GM12865 (cell line): ENCODE measurements around the gene OTOG.

ENCODE experiments used
- DNase-seq: peaks from one replicate; pipeline ENCODE4 v3.0.0; 2010; ENCODE audit warnings: low read depth
- H3K4me3 ChIP-seq: 2 replicates; pipeline ENCODE4 v1.5.1; 2011; ENCODE audit warnings: mild to moderate bottlenecking, low read depth, low read length, control low read depth
- TF ChIP-seq, protein P1 (sequence below): IDR thresholded peaks from 2 replicates; pipeline ENCODE4 v1.5.1; 2011; ENCODE audit warnings: low read length, control low read depth, low read depth, inconsistent platforms; ENCODE audit not compliant: insufficient read depth; ENCODE audit errors: missing control alignments

Gene OTOG

GRCh38 chr11:17635551-17635938 is 88.5 kb downstream of the OTOG start:
- TF ChIP-seq, protein P1, sequence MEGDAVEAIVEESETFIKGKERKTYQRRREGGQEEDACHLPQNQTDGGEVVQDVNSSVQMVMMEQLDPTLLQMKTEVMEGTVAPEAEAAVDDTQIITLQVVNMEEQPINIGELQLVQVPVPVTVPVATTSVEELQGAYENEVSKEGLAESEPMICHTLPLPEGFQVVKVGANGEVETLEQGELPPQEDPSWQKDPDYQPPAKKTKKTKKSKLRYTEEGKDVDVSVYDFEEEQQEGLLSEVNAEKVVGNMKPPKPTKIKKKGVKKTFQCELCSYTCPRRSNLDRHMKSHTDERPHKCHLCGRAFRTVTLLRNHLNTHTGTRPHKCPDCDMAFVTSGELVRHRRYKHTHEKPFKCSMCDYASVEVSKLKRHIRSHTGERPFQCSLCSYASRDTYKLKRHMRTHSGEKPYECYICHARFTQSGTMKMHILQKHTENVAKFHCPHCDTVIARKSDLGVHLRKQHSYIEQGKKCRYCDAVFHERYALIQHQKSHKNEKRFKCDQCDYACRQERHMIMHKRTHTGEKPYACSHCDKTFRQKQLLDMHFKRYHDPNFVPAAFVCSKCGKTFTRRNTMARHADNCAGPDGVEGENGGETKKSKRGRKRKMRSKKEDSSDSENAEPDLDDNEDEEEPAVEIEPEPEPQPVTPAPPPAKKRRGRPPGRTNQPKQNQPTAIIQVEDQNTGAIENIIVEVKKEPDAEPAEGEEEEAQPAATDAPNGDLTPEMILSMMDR = no peak
- no peak for DNase-seq
- no peak overlapping the region for H3K4me3 ChIP-seq

DNA sequence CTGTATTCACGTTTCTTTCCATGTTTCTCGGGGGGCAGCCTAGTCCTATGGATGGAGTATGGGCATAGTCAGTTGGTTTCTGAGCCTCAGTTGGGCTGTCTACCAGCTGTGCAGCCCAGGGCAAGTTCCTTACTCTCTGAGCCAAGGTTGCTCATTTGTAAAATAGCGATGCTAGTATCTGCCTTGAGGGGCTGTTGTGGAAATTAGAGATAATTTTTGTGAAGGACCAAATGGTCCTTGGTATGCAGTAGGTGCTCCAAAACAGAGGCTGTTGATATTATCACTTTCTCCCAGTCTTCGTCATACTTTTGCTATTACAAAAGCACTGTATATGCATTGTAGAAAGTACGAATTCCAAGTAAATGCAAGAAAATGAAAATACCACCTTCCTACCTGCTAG is 89.7 kb downstream of the OTOG start:
- DNase-seq = no peak
- no peak overlapping the region for H3K4me3 ChIP-seq
- TF ChIP-seq, protein P1 = no peak

GRCh38 chr11:17637901-17638300 is 90.8 kb downstream of the OTOG start:
- DNase-seq = no peak
- H3K4me3 ChIP-seq = no peak overlapping the region
- TF ChIP-seq, protein P1 = no peak

- no peak for DNase-seq
- H3K4me3 ChIP-seq = no peak overlapping the region
- TF ChIP-seq, protein P1 = no peak
Measured at GRCh38 chr11:17638311-17638710, 91.3 kb downstream of the OTOG start.

- H3K4me3 ChIP-seq = no peak overlapping the region
- TF ChIP-seq, protein P1 = no peak
- DNase-seq = no peak
Measured at GRCh38 chr11:17639091-17639490, 92.0 kb downstream of the OTOG start.

GRCh38 chr11:17639781-17640180 is 92.7 kb downstream of the OTOG start:
- no peak for DNase-seq
- TF ChIP-seq, protein P1 = no peak
- no peak overlapping the region for H3K4me3 ChIP-seq

DNA sequence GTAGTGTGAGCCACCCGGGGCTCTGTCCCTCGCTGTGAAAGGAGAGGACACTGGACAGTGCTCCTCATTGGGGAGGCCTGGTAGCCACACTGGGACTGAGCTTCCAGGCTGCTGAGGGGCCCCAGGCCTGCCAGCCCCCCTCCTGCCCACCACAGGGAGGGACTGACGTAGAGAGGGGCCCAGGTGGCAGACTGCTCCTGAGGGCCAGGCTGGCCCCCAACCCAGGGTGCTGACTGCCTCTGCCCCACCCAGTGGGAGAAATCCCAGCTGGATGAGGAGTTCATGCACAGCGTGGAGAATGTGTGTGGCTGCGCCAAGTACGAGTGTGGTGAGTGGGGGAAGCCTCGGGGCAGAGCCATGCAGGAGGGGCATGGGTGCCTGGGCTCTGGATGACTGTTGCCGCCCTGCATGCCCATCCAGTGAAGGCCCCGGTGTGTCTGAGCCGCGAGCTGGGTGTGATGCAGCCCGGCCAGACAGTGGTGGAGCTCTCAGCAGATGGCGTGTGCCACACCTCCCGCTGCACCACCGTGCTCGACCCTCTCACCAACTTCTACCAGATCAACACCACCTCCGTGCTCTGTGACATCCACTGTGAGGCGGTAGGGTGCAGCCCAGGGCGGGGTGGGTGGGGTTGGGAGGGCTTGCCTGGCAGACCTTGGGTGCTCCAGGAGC is 93.6 kb downstream of the OTOG start:
- no peak overlapping the region for H3K4me3 ChIP-seq
- TF ChIP-seq, protein P1 = no peak

More for the DNA sequence above, 93.6 kb downstream of the OTOG start:
- DNase-seq = no peak
